OCI-LY7 (cell line): ENCODE measurements around the gene SEMA3F. TPM values are rescaled to one million over a fixed set of nuclear protein-coding genes. Genes with fewer than 3 reads are reported as not detected.

Experiments
- BruUV-seq: library from RNA; stranded (reverse); fragments of 400-500 nt; replicated peaks from 2 replicates; lab custom pipeline; 2021; lab: Mats Ljungman, UMichigan
- CTCF ChIA-PET: fragments of 300-600 bp; sonication (Branson Sonifier 250); formaldehyde crosslinking; loops from one replicate; lab custom pipeline; 2022; ENCODE audit warnings: antibody characterized with exemption; ENCODE audit not compliant: unreplicated experiment; lab: Charles Lee
- POLR2A ChIA-PET: fragments of 300-600 bp; sonication (Branson Sonifier 250); formaldehyde crosslinking; loops from one replicate; lab custom pipeline; 2022; ENCODE audit warnings: antibody characterized with exemption; lab: Charles Lee
- DNase-seq: peaks from one replicate; pipeline ENCODE4 v3.0.0-alpha.2; 2015; ENCODE audit warnings: low spot score
- H2AFZ ChIP-seq: fragments of 200-600 bp; sonication (generic), shearing (Covaris generic); 2 replicates; pipeline ENCODE4 v1.6.1; 2014; ENCODE audit warnings: mild to moderate bottlenecking, antibody characterized with exemption, low read length, moderate library complexity
- H3K27ac ChIP-seq: fragments of 200-600 bp; sonication (generic); 2 replicates; pipeline ENCODE4 v1.5.1; 2014; ENCODE audit warnings: mixed run types, low read depth, mild to moderate bottlenecking, moderate library complexity, low read length, inconsistent platforms; ENCODE audit not compliant: poor library complexity, severe bottlenecking
- H3K36me3 ChIP-seq: fragments of 200-600 bp; sonication (generic); 2 replicates; pipeline ENCODE4 v1.6.1; 2014; ENCODE audit warnings: mild to moderate bottlenecking, antibody characterized with exemption, low read length, moderate library complexity, mixed read lengths; ENCODE audit not compliant: insufficient read depth
- H3K4me1 ChIP-seq: fragments of 200-600 bp; sonication (generic); 2 replicates; pipeline ENCODE4 v1.5.1; 2014; ENCODE audit warnings: mild to moderate bottlenecking, low read length; ENCODE audit not compliant: insufficient read depth, poor library complexity, severe bottlenecking
- H3K4me2 ChIP-seq: fragments of 200-600 bp; sonication (generic); 2 replicates; pipeline ENCODE4 v1.6.1; 2014; ENCODE audit warnings: mild to moderate bottlenecking, low read length
- H3K4me3 ChIP-seq: fragments of 200-600 bp; sonication (generic); 2 replicates; pipeline ENCODE4 v1.5.1; 2014; ENCODE audit warnings: mild to moderate bottlenecking, low read depth, low read length; ENCODE audit not compliant: poor library complexity, severe bottlenecking
- H3K79me2 ChIP-seq: fragments of 200-600 bp; sonication (generic); 2 replicates; pipeline ENCODE4 v1.6.1; 2016; ENCODE audit warnings: low read depth, mild to moderate bottlenecking, low read length, moderate library complexity, mixed read lengths; ENCODE audit not compliant: insufficient read depth
- H3K9me2 ChIP-seq: fragments of 200-600 bp; sonication (generic); 2 replicates; pipeline ENCODE4 v1.6.1; 2016; ENCODE audit warnings: mild to moderate bottlenecking, low read length, mixed read lengths; ENCODE audit not compliant: insufficient read depth
- H3K9me3 ChIP-seq: fragments of 200-600 bp; sonication (generic); 2 replicates; pipeline ENCODE4 v1.6.1; 2014; ENCODE audit warnings: mild to moderate bottlenecking, mixed run types, low read length, mixed read lengths
- H4K20me1 ChIP-seq: fragments of 200-600 bp; sonication (generic); 2 replicates; pipeline ENCODE4 v1.6.1; 2014; ENCODE audit warnings: mild to moderate bottlenecking, antibody characterized with exemption, low read length, moderate library complexity, mixed read lengths; ENCODE audit not compliant: insufficient read depth
- CTCF ChIP-seq: fragments of 200-600 bp; sonication (generic); conservative IDR thresholded peaks from 2 replicates; pipeline ENCODE4 v1.5.1; 2014; ENCODE audit warnings: mild to moderate bottlenecking, antibody characterized with exemption, low read length, moderate library complexity, mixed read lengths
- EZH2phosphoT487 ChIP-seq: fragments of 200-600 bp; sonication (generic); IDR thresholded peaks from 2 replicates; pipeline ENCODE4 v1.6.1; 2018; ENCODE audit warnings: low read depth, borderline replicate concordance, mild to moderate bottlenecking, mixed run types, antibody characterized with exemption, low read length, moderate library complexity, mixed read lengths
- intact Hi-C: fragments of 100-400 bp; cut with micrococcal nuclease; formaldehyde crosslinking; loops from one replicate; pipeline ENCODE4 v1.10.0; 2022; ENCODE audit not compliant: unreplicated experiment
- total RNA-seq, 2 experiments: library from RNA; depleted of rRNA in 1 of 2; stranded (reverse); fragments of >200 nt in 1 of 2; shearing (Covaris generic) in 1 of 2; gene quantifications; 2 replicates each; pipeline ENCODE4 v1.2.3, GENCODE V29; 2014 to 2022

The SEMA3F gene
- total RNA-seq, 2 experiments from 2014 or later = 0.84 TPM; not detected in 1

- Histone ChIP-seq H3K4me3 (no peak overlapping the region), H3K79me2 (no peaks in the 10 kb centered on the region), H3K4me1 (peaks cover 12% of the 10 kb centered on the region), H3K4me2 (no peak overlapping the region), H3K36me3 (no peaks in the 10 kb centered on the region), H4K20me1 (no peaks in the 10 kb centered on the region), H3K9me3 (no peaks in the 10 kb centered on the region), H2AFZ (no peak overlapping the region), H3K27ac (no peak overlapping the region), H3K9me2 (no peaks in the 10 kb centered on the region)
- ChIA-PET CTCF (no interaction called here), POLR2A (interaction anchor here (0.5 kb wide), 1 partner anchor 98 kb away, joined by 3 read pairs; no protein-coding TSS in a partner anchor)
- no peak for TF ChIP-seq EZH2phosphoT487
- no peak for TF ChIP-seq CTCF
- BruUV-seq = no TSS peak
- DNase-seq = no peak
- intact Hi-C loops = loop anchor here (5.0 kb wide), 1 partner anchor 50 kb away; no protein-coding TSS in a partner anchor
Observed at GRCh38 chr3:50137531-50137930, 17.6 kb upstream of the SEMA3F start.

- H3K9me3 ChIP-seq = no peaks in the 10 kb centered on the region
- 0 out of 2 replicates have a peak overlapping the region, but pooled peaks have one; percentile 27 for H2AFZ ChIP-seq
- H3K27ac ChIP-seq = no peak overlapping the region
- BruUV-seq = no TSS peak
- H3K4me3 ChIP-seq = no peak overlapping the region
- H3K9me2 ChIP-seq = no peaks in the 10 kb centered on the region
- ChIA-PET CTCF (interaction anchor here (0.6 kb wide), 1 partner anchor 332 kb away, joined by 3 read pairs; no protein-coding TSS in a partner anchor), POLR2A (interaction anchor here (0.5 to 0.7 kb wide), 2 partner anchors 97 to 633 kb away, joined by 3 to 7 read pairs; no protein-coding TSS in a partner anchor)
- no peaks in the 10 kb centered on the region for H4K20me1 ChIP-seq
- peak overlapping the region; percentile 45 for H3K4me2 ChIP-seq
- intact Hi-C loops = loop anchor here (5.0 kb wide), 1 partner anchor 49 kb away; no protein-coding TSS in a partner anchor
- no peak for DNase-seq
- peaks cover 12% of the 10 kb centered on the region for H3K4me1 ChIP-seq
- no peaks in the 10 kb centered on the region for H3K79me2 ChIP-seq
- TF ChIP-seq EZH2phosphoT487 (no peak), CTCF (no peak)
- no peaks in the 10 kb centered on the region for H3K36me3 ChIP-seq
Observed at GRCh38 chr3:50138266-50139200, 16.6 kb upstream of the SEMA3F start.
